BE2C (cell line): Measurements from ENCODE around the gene GAPT.

ENCODE experiments used
- DNase-seq: peaks from one replicate; pipeline ENCODE4 v3.0.0-alpha.2; 2020
- H3K27me3 ChIP-seq: fragments of 250-450 bp; sonication (Bioruptor Pico); 2 replicates; pipeline ENCODE4 v1.5.1; 2020; ENCODE audit warnings: mild to moderate bottlenecking
- H3K36me3 ChIP-seq: fragments of 250-450 bp; sonication (Bioruptor Pico); 2 replicates; pipeline ENCODE4 v1.5.1; 2020; ENCODE audit warnings: mild to moderate bottlenecking
- H3K4me1 ChIP-seq: fragments of 250-450 bp; sonication (Bioruptor Pico); 2 replicates; pipeline ENCODE4 v1.5.1; 2020
- H3K4me3 ChIP-seq: 2 replicates; pipeline ENCODE4 v1.5.1; 2011; ENCODE audit warnings: low read depth, low read length
- H3K9me3 ChIP-seq: fragments of 250-450 bp; sonication (Bioruptor Pico); 2 replicates; pipeline ENCODE4 v1.5.1; 2020
- TF ChIP-seq, protein P1 (sequence below): IDR thresholded peaks from 2 replicates; pipeline ENCODE4 v1.5.1; 2012; ENCODE audit warnings: mild to moderate bottlenecking, low read depth, low read length

Gene GAPT

DNA sequence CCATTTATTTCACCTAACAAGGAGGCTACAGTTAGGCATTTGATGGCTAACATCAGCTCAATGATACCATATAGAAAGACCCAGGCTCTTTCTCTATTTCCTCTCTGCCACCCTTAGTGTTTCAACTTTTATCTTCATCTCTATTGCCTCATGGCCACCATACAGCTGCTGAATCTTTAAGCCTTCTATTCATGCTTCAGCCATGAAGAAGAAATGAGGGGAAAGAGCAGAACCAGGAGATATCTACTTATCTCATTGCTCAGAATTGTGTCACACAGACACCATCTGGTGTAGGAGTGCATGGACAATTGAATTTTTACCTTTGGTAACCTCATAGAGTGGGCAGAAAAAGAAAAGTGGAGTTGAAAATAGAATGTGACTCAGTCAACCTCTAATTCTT, 6.7 kb downstream of the GAPT start:
- Histone ChIP-seq H3K27me3 (no peaks in the 10 kb centered on the region), H3K4me1 (peaks cover 14% of the 10 kb centered on the region; the same call in 1 of the 2 replicates), H3K4me3 (no peak overlapping the region), H3K36me3 (no peaks in the 10 kb centered on the region), H3K9me3 (no peaks in the 10 kb centered on the region)
- DNase-seq: no peak
- TF ChIP-seq, protein P1, sequence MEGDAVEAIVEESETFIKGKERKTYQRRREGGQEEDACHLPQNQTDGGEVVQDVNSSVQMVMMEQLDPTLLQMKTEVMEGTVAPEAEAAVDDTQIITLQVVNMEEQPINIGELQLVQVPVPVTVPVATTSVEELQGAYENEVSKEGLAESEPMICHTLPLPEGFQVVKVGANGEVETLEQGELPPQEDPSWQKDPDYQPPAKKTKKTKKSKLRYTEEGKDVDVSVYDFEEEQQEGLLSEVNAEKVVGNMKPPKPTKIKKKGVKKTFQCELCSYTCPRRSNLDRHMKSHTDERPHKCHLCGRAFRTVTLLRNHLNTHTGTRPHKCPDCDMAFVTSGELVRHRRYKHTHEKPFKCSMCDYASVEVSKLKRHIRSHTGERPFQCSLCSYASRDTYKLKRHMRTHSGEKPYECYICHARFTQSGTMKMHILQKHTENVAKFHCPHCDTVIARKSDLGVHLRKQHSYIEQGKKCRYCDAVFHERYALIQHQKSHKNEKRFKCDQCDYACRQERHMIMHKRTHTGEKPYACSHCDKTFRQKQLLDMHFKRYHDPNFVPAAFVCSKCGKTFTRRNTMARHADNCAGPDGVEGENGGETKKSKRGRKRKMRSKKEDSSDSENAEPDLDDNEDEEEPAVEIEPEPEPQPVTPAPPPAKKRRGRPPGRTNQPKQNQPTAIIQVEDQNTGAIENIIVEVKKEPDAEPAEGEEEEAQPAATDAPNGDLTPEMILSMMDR: no peak

DNA sequence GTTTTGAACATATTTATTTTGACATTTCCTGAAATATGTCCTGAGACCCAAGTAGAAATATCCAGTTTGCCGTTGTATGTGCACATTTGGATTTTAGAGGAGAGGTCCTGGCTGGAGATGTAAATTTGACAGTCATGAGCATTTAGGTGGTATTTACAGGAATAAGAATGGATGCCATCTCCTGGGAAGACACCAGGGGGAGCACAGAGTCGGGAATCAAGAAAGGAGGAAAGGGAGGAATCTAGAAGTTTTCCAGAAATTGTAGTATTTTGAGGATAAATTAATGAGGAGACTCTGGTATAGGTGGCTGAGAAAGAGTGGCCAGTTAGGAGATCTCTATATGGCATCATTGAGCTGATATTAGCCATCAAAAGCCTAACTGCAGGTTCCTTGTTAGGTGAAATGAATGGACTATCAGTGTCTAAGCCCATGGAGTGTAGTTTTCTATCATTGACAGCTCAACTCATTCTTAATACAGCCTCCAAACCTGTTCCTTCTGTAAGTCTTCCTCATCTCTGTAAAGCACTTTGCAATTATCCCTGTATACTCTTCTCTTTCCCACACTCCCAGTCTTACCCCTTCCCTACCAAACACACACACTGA, 7.2 kb downstream of the GAPT start:
- TF ChIP-seq, protein P1: peak; percentile 97
- Histone ChIP-seq H3K4me3 (no peak overlapping the region), H3K9me3 (no peaks in the 10 kb centered on the region), H3K36me3 (no peaks in the 10 kb centered on the region), H3K27me3 (no peaks in the 10 kb centered on the region), H3K4me1 (peaks cover 14% of the 10 kb centered on the region; the same call in 1 of the 2 replicates)
- peak; percentile 65 for DNase-seq

DNA sequence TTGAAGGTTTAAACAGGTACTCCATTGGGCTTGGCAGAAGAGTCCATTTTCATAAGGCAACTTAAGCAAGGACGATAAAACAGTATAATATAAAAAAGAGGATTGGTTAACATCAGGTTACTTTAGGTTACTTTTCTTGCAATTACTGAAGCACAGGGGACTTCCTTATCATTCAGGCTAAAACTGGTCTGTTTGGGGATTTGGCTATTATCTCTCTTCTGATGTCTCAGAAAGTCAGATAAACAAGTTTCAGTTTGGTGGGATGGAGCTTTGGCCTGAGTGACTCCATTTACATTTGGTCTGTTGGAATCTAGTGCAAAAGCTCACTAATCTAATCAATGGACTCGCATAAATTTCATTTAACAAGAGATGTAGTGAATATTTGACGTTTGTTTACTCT, 8.0 kb downstream of the GAPT start:
- DNase-seq: no peak
- no peaks in the 10 kb centered on the region for H3K36me3 ChIP-seq
- TF ChIP-seq, protein P1: no peak
- H3K4me1 ChIP-seq: peaks cover 14% of the 10 kb centered on the region; the same call in 1 of the 2 replicates
- no peaks in the 10 kb centered on the region for H3K9me3 ChIP-seq
- H3K27me3 ChIP-seq: no peaks in the 10 kb centered on the region
- no peak overlapping the region for H3K4me3 ChIP-seq

DNA sequence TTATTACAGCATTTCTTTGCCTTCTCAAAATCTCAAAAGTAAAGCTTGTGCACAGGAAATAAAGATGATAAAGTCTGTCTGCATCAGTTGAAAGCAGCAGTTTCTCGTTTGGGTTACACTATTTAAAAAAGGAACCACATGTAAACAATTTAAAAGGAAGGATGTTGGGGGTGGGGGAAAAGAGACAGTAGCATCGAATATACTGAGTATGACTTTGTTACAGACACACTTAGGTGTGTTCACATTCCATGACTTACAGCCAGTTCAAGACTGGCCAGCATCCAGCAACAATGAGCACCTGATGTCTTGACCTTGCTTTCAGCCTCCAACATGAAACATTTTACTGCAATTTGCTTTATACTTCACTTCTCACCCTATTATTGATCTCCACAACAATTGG, 8.7 kb downstream of the GAPT start:
- Histone ChIP-seq H3K9me3 (no peaks in the 10 kb centered on the region), H3K4me1 (peaks cover 19% of the 10 kb centered on the region), H3K36me3 (no peaks in the 10 kb centered on the region; the same call in 1 of the 2 replicates), H3K27me3 (no peaks in the 10 kb centered on the region), H3K4me3 (no peak overlapping the region)
- no peak for DNase-seq
- TF ChIP-seq, protein P1: no peak

DNA sequence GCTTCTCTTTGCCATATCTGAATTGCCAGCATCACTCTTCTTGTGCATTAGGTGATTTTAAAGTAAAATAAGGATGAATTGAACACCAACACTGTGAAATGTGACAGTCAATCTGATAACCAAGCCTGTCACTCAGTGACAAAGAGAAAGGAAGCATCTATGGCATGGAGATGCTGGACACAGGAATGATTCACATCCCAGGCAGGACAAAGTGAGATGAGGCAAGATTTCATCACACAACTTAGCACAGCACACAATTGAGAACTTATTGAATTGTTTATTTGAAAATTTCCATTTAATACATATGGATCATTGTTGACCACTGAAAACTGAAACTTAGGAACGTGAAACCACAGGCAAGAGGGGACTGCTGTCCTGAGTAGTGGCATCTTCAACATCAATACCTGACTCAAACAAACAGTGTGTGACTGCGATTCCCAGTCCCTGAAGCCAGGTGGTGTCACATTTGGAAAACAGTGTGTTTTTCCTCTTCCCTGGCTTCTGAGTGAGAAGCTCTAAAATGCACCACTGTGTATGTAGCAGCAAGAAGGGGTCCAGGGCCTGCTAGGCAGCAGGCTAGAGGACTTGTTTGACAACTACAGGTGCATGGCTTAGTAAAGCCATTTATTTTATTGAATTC, 10.7 kb downstream of the GAPT start:
- no peaks in the 10 kb centered on the region; the same call in 1 of the 2 replicates for H3K36me3 ChIP-seq
- DNase-seq: no peak
- peaks cover 19% of the 10 kb centered on the region for H3K4me1 ChIP-seq
- TF ChIP-seq, protein P1: peak; percentile 39
- no peak overlapping the region for H3K4me3 ChIP-seq
- no peaks in the 10 kb centered on the region for H3K27me3 ChIP-seq
- no peaks in the 10 kb centered on the region for H3K9me3 ChIP-seq

DNA sequence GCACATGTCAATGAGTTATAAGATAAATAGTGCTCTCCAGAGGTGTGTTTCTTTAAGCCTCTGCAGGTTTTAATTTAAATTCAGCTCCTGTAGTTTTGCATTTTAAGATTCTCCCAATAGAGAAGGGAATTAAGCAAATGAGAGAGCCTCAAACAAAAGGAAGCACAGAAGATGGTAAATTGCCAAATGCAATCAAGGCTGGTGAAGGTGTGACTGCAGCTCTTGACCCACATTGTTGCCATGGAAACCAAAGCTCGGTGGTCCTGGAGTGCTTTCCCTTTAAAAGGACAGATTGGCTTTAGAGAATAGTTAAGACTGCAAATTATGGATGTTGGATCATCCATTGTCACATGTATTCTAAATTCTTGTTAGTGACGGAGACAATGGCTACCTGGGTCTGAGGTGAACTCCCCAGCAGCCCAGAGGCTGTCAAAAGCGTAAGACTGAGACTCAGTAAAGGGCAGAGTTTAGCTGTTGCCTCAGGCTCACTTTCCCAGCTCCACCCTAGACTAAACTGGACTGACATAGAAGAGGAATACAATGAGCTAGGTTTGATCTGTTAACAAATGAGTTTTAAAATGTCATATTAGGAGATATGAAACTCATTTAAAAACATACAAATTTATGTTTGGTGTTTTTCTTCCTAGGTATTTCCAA, 12.3 kb downstream of the GAPT start:
- TF ChIP-seq, protein P1: no peak
- Histone ChIP-seq H3K9me3 (no peaks in the 10 kb centered on the region), H3K4me3 (no peak overlapping the region), H3K36me3 (no peaks in the 10 kb centered on the region; the same call in 1 of the 2 replicates), H3K4me1 (peaks cover 16% of the 10 kb centered on the region), H3K27me3 (no peaks in the 10 kb centered on the region)
- DNase-seq: no peak
